Neural progenitor cell (in vitro differentiated cells): ENCODE measurements around the gene ERC2. TPM values are rescaled to one million over a fixed set of nuclear protein-coding genes. Genes with fewer than 3 reads are reported as not detected.
A peak's percentile ranks its signal among the peaks of the same experiment; 100 is the strongest.

Experiments used
- DNase-seq: peaks from one replicate; pipeline ENCODE4 v3.0.0-alpha.2; 2016; ENCODE audit warnings: low spot score
- H2AFZ ChIP-seq: fragments of 200-600 bp; sonication (generic); replicated peaks from 2 replicates; pipeline ENCODE4 v1.6.1; 2016; ENCODE audit warnings: antibody characterized with exemption
- H3F3A ChIP-seq: fragments of 200-600 bp; sonication (generic); 2 replicates; pipeline ENCODE4 v1.6.1; 2016; ENCODE audit warnings: antibody characterized with exemption, low read depth
- H3K27ac ChIP-seq: fragments of 200-600 bp; sonication (generic); 2 replicates; pipeline ENCODE4 v1.5.1; 2016; ENCODE audit warnings: mild to moderate bottlenecking
- H3K27me3 ChIP-seq: fragments of 200-600 bp; sonication (generic); 2 replicates; pipeline ENCODE4 v1.6.1; 2016; ENCODE audit warnings: mild to moderate bottlenecking, moderate library complexity
- H3K36me3 ChIP-seq: fragments of 200-600 bp; sonication (generic); 2 replicates; pipeline ENCODE4 v1.5.1; 2016
- H3K4me1 ChIP-seq: fragments of 200-600 bp; sonication (generic); 2 replicates; pipeline ENCODE4 v1.6.1; 2016; ENCODE audit warnings: mixed run types
- H3K4me2 ChIP-seq: fragments of 200-600 bp; sonication (generic); 2 replicates; pipeline ENCODE4 v1.6.1; 2016
- H3K4me3 ChIP-seq: fragments of 200-600 bp; sonication (generic); 2 replicates; pipeline ENCODE4 v1.5.1; 2016
- H3K79me2 ChIP-seq: fragments of 200-600 bp; sonication (generic); 2 replicates; pipeline ENCODE4 v1.6.1; 2016; ENCODE audit warnings: low read depth
- H3K9ac ChIP-seq: fragments of 200-600 bp; sonication (generic); 2 replicates; pipeline ENCODE4 v1.6.1; 2016
- H3K9me3 ChIP-seq: fragments of 200-600 bp; sonication (generic); 2 replicates; pipeline ENCODE4 v1.5.1; 2016; ENCODE audit warnings: low read depth
- H4K20me1 ChIP-seq: fragments of 200-600 bp; sonication (generic); 2 replicates; pipeline ENCODE4 v1.6.1; 2016; ENCODE audit warnings: low read depth
- H3K27ac Mint-ChIP-seq: 3 replicates; pipeline ENCODE4 v1.8.0; 2021; ENCODE audit warnings: mixed read lengths
- H3K27me3 Mint-ChIP-seq: 2 replicates; pipeline ENCODE4 v1.8.0; 2022; ENCODE audit warnings: low read depth, mild to moderate bottlenecking, inconsistent platforms, moderate library complexity, mixed read lengths; ENCODE audit not compliant: insufficient read depth
- H3K36me3 Mint-ChIP-seq: 3 replicates; pipeline ENCODE4 v1.8.0; 2021; ENCODE audit warnings: mixed read lengths
- H3K4me1 Mint-ChIP-seq: 3 replicates; pipeline ENCODE4 v1.8.0; 2021; ENCODE audit warnings: mixed read lengths
- H3K4me3 Mint-ChIP-seq: 3 replicates; pipeline ENCODE4 v1.8.0; 2021; ENCODE audit warnings: mild to moderate bottlenecking, moderate library complexity, mixed read lengths
- H3K9me3 Mint-ChIP-seq: 3 replicates; pipeline ENCODE4 v1.8.0; 2020; ENCODE audit warnings: mixed read lengths
- EZH2 ChIP-seq: fragments of 200-600 bp; sonication (generic); IDR thresholded peaks from 2 replicates; pipeline ENCODE4 v1.6.1; 2017; ENCODE audit warnings: antibody characterized with exemption, mild to moderate bottlenecking, moderate library complexity
- EZH2phosphoT487 ChIP-seq: fragments of 200-600 bp; sonication (generic); IDR thresholded peaks from 2 replicates; pipeline ENCODE4 v1.6.1; 2017; ENCODE audit warnings: antibody characterized with exemption
- total RNA-seq: library from RNA; depleted of rRNA; stranded (reverse); fragments of >200 nt; gene quantifications from 2 replicates; pipeline ENCODE4 v1.2.3, GENCODE V29; 2015; ENCODE audit warnings: low replicate concordance
- TF ChIP-seq, protein P1 (sequence below): fragments of 200-600 bp; sonication (generic); IDR thresholded peaks from 2 replicates; pipeline ENCODE4 v1.5.1; 2017; ENCODE audit warnings: antibody characterized with exemption, mild to moderate bottlenecking

ERC2 gene
- total RNA-seq, 1 donor from 2014 or later: 24.8 TPM

- H3K27ac Mint-ChIP-seq: no peak overlapping the region
- H3K4me3 ChIP-seq: no peak overlapping the region
Measured at GRCh38 chr3:56001537-56001936, 466.7 kb downstream of the ERC2 start.

GRCh38 chr3:55989366-55989765 lies 478.9 kb downstream of the ERC2 start:
- no peak for TF ChIP-seq EZH2
- TF ChIP-seq, protein P1, sequence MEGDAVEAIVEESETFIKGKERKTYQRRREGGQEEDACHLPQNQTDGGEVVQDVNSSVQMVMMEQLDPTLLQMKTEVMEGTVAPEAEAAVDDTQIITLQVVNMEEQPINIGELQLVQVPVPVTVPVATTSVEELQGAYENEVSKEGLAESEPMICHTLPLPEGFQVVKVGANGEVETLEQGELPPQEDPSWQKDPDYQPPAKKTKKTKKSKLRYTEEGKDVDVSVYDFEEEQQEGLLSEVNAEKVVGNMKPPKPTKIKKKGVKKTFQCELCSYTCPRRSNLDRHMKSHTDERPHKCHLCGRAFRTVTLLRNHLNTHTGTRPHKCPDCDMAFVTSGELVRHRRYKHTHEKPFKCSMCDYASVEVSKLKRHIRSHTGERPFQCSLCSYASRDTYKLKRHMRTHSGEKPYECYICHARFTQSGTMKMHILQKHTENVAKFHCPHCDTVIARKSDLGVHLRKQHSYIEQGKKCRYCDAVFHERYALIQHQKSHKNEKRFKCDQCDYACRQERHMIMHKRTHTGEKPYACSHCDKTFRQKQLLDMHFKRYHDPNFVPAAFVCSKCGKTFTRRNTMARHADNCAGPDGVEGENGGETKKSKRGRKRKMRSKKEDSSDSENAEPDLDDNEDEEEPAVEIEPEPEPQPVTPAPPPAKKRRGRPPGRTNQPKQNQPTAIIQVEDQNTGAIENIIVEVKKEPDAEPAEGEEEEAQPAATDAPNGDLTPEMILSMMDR: no peak
- peaks cover 30% of the 10 kb centered on the region for H3K4me1 ChIP-seq
- H3K4me2 ChIP-seq: peak overlapping the region; percentile 46
- no peak overlapping the region for H3K4me3 Mint-ChIP-seq
- H2AFZ ChIP-seq: no peak overlapping the region
- H3K27me3 Mint-ChIP-seq: no peaks in the 10 kb centered on the region
- no peak overlapping the region for H3K27ac Mint-ChIP-seq
- H3K36me3 Mint-ChIP-seq: no peaks in the 10 kb centered on the region
- no peaks in the 10 kb centered on the region for H3K36me3 ChIP-seq
- no peak overlapping the region for H3K9ac ChIP-seq
- H3K4me3 ChIP-seq: no peak overlapping the region
- H3K27me3 ChIP-seq: no peaks in the 10 kb centered on the region
- H3K79me2 ChIP-seq: no peaks in the 10 kb centered on the region
- H3K27ac ChIP-seq: no peak overlapping the region
- H3F3A ChIP-seq: no peaks in the 10 kb centered on the region
- H3K9me3 Mint-ChIP-seq: no peaks in the 10 kb centered on the region
- no peaks in the 10 kb centered on the region for H4K20me1 ChIP-seq
- no peaks in the 10 kb centered on the region for H3K9me3 ChIP-seq
- peak; percentile 56 for DNase-seq
- peaks cover 43% of the 10 kb centered on the region for H3K4me1 Mint-ChIP-seq

More at GRCh38 chr3:56001537-56001936, 466.7 kb downstream of the ERC2 start:
- DNase-seq: no peak
- Mint-ChIP-seq H3K9me3 (no peaks in the 10 kb centered on the region), H3K36me3 (no peaks in the 10 kb centered on the region), H3K27me3 (peaks cover 2% of the 10 kb centered on the region), H3K4me3 (no peak overlapping the region), H3K4me1 (peaks cover 13% of the 10 kb centered on the region)
- Histone ChIP-seq H3K36me3 (no peaks in the 10 kb centered on the region), H4K20me1 (no peaks in the 10 kb centered on the region), H3K79me2 (no peaks in the 10 kb centered on the region), H3K27ac (peak overlapping the region; percentile 65), H2AFZ (no peak overlapping the region), H3K27me3 (no peaks in the 10 kb centered on the region), H3F3A (peaks cover 13% of the 10 kb centered on the region), H3K4me1 (peaks cover 24% of the 10 kb centered on the region), H3K9ac (no peak overlapping the region), H3K4me2 (peak overlapping the region; percentile 48), H3K9me3 (no peaks in the 10 kb centered on the region)
- TF ChIP-seq EZH2 (no peak), EZH2phosphoT487 (no peak)
- TF ChIP-seq, protein P1: no peak

DNA sequence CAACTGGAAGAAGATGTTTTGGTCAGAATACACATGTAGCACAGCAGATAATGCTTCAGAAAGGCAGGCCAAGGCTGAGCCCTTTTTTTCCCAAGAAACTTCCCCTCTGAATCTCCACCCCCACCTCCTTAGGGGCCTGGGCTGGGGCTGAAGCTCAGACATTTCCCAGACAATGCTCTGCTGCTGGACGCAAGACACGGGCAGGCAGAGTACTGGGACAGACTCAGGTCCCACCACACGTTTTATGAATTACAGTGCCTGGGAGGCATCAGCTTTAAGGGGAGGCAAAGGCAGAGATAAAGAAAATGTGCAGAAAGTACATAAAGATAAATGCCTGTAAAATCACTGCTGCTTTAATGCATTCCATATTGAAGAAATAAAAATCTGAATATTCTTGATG lies 479.4 kb downstream of the ERC2 start:
- no peak overlapping the region for H3K4me3 Mint-ChIP-seq
- Histone ChIP-seq H4K20me1 (no peaks in the 10 kb centered on the region), H2AFZ (no peak overlapping the region), H3F3A (no peaks in the 10 kb centered on the region), H3K4me1 (peaks cover 26% of the 10 kb centered on the region), H3K27ac (no peak overlapping the region), H3K36me3 (no peaks in the 10 kb centered on the region), H3K27me3 (no peaks in the 10 kb centered on the region), H3K9ac (no peak overlapping the region), H3K4me2 (peak overlapping the region; percentile 46), H3K4me3 (no peak overlapping the region), H3K9me3 (no peaks in the 10 kb centered on the region), H3K79me2 (no peaks in the 10 kb centered on the region)
- no peaks in the 10 kb centered on the region for H3K27me3 Mint-ChIP-seq
- peak overlapping the region; percentile 51 for H3K27ac Mint-ChIP-seq
- H3K36me3 Mint-ChIP-seq: no peaks in the 10 kb centered on the region
- no peak for TF ChIP-seq EZH2
- TF ChIP-seq, protein P1: no peak
- TF ChIP-seq EZH2phosphoT487: no peak
- peaks cover 43% of the 10 kb centered on the region for H3K4me1 Mint-ChIP-seq
- H3K9me3 Mint-ChIP-seq: no peaks in the 10 kb centered on the region
- DNase-seq: peak; percentile 22
